Effector memory CD8-positive, alpha-beta T cell (primary cell): ENCODE measurements around the gene RAB12.

Source experiments
- ATAC-seq: fragments of 150-1000 bp; cut with Tn5 transposase; replicated peaks from 2 replicates; pipeline ENCODE4 v1.10.0; 2021; ENCODE audit warnings: mild to moderate bottlenecking, moderate library complexity
- DNase-seq, 3 experiments: peaks; one replicate each; pipeline ENCODE4 v3.0.0; 2021
- H3K27ac Mint-ChIP-seq, 2 donors: one replicate each; pipeline ENCODE4 v1.8.0; 2022; ENCODE audit warnings: mild to moderate bottlenecking in 2 of 2, mixed read lengths in 2 of 2, moderate library complexity in 2 of 2
- H3K27me3 Mint-ChIP-seq, 2 donors: one replicate each; pipeline ENCODE4 v1.8.0; 2022; ENCODE audit warnings: mixed read lengths in 2 of 2
- H3K36me3 Mint-ChIP-seq: one replicate; pipeline ENCODE4 v1.8.0; 2022; ENCODE audit warnings: mild to moderate bottlenecking, moderate library complexity, mixed read lengths; ENCODE audit not compliant: insufficient read depth
- H3K4me1 Mint-ChIP-seq, 2 donors: one replicate each; pipeline ENCODE4 v1.8.0; 2022; ENCODE audit warnings: low read depth in 2 of 2, mixed read lengths in 2 of 2
- H3K4me3 Mint-ChIP-seq, 2 donors: one replicate each; pipeline ENCODE4 v1.8.0; 2022; ENCODE audit warnings: mild to moderate bottlenecking in 2 of 2, mixed read lengths in 2 of 2, moderate library complexity in 2 of 2
- H3K9me3 Mint-ChIP-seq, 2 donors: one replicate each; pipeline ENCODE4 v1.8.0; 2022; ENCODE audit warnings: mixed read lengths in 2 of 2

RAB12 gene

GRCh38 chr18:8688216-8688800 lies 79.1 kb downstream of the RAB12 start:
- H3K27me3 Mint-ChIP-seq = peaks cover 18 to 54% of the 10 kb centered on the region in 2 donors
- H3K4me3 Mint-ChIP-seq = no peak overlapping the region
- no peaks in the 10 kb centered on the region for H3K9me3 Mint-ChIP-seq
- peaks cover 3% of the 10 kb centered on the region for H3K36me3 Mint-ChIP-seq
- ATAC-seq (no peak), DNase-seq (no peak)
- H3K4me1 Mint-ChIP-seq = no peaks in the 10 kb centered on the region
- no peak overlapping the region for H3K27ac Mint-ChIP-seq

GRCh38 chr18:8688816-8689215 lies 79.6 kb downstream of the RAB12 start:
- ATAC-seq (no peak), DNase-seq (no peak)
- Mint-ChIP-seq H3K9me3 (no peaks in the 10 kb centered on the region), H3K27me3 (peaks cover 18 to 54% of the 10 kb centered on the region in 2 donors), H3K4me1 (no peaks in the 10 kb centered on the region), H3K36me3 (peaks cover 3% of the 10 kb centered on the region), H3K27ac (no peak overlapping the region), H3K4me3 (no peak overlapping the region)
